Measurements from ENCODE around the gene GDF10.

The GDF10 gene, protein sequence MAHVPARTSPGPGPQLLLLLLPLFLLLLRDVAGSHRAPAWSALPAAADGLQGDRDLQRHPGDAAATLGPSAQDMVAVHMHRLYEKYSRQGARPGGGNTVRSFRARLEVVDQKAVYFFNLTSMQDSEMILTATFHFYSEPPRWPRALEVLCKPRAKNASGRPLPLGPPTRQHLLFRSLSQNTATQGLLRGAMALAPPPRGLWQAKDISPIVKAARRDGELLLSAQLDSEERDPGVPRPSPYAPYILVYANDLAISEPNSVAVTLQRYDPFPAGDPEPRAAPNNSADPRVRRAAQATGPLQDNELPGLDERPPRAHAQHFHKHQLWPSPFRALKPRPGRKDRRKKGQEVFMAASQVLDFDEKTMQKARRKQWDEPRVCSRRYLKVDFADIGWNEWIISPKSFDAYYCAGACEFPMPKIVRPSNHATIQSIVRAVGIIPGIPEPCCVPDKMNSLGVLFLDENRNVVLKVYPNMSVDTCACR

DNA sequence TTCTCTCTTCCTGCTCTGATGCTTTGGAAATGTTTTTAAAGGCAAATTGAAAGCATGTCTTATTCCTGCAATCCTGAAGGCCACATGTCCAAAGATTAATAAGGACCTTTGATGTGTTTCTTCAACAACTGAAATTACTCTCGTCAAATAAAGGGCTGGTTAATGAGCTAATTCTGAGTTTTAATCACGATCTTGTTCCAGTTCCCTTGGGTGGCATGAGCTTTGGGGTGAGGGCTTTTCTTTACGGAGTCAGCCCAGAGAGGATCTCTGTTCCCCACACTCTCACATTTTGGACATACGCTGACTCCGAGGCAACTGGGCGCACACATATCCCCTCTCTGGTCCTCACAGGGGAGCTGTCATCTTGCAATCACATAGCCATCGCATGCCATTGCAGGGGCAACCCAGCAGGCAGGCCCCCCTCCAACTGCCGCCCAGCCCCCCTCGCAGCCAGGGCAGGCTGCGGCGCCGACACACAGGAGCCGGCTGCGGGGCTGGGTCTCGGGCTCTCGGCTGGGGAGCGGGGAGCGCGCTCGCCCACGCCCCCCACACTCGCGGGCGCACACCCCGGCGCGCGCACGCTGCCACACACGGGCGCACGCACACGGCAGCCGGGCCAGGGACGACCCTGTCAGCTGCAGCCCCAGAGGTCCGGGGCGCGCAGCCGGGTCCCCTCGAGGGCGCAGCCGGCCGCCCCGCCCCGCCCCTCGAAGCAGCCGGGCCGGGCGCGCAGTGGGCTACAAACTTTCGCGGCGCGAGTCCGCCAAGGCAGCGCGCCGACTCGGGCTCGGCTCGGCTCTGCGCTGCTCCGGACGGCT, at the start of gene GDF10:
GDF10 (plus strand) TSS at position 587 of the 818 bp plus-strand sequence. CDS start 455 bp downstream, outside the sequence.
- Histone ChIP-seq H3K36me3 (ENCODE audit: insufficient read depth, low read length) (no peaks in the 10 kb centered on the region), H3K9me3 (ENCODE audit: control insufficient read depth, insufficient read depth, low read length) (no peaks in the 10 kb centered on the region), H3K4me1 (ENCODE audit: insufficient read depth, low read length) (no peaks in the 10 kb centered on the region), H3K9ac (ENCODE audit: low read depth, low read length) (peak within 1 kb of the TSS; percentile 52)

DNA sequence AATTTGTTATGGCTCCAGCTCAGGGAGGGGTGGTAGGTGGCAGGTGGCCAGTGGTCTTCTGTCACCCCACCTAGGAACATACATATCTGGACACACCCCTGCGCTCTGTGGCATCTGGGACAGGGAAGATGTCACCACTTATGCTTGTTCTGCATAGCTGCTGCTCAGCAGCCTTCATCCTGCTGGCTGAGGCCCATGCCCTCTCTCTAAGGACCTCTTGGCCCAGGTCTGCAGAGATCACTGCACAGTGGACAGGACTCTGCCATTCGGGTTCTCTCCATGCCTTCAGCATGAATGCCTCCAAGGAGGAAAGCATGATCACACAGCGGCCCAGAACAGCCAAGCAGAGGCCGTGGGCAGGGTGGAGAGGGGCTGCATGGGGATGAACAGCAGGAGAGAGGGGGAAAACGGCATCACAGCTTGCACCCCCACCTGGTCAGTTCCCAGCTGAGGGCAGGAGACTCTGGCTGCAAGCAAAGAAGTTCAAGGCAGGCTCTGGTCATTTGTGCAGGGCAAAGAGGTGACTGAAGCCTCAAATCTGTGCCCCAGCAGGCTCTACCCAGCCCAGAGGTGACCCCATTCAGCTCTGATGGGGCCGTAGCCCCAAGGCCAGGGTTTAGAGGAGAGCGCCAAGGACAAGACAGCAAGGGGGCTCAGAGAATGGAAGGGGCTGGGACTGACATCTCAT, 47.8 kb upstream of the GDF10 start:
- no peaks in the 10 kb centered on the region for H3K9me3 ChIP-seq (ENCODE audit: control insufficient read depth, insufficient read depth, low read length)

DNA sequence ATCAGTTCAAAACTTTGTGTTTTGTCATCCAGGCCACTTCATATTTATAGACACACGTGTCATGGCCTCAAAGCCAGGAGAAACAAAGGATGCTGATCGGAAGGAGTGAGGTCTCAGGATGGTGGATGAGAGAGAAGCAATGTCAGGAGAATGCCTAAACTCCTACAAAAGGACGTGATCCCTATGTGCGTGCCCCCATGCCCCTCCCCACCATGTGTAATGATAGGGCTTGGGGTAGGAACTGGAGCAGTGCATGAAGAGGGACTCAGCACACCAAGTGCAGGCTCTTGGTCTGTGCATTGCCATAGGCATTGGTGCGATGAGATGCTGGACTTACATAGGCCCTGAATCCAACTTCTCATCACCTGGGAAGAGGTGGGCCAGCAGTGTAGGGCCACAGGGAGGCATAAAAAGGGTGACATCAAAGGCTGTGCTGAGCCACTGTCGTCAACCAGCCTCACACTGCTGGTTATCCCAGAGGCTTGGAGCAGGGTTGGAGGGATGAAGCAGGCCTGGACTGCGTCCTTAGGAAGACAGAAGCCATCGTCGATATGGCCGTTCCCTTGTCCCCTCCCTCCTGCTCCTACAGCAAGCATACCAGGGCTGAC, 46.9 kb upstream of the GDF10 start:
- H3K9me3 ChIP-seq (ENCODE audit: control insufficient read depth, insufficient read depth, low read length) = no peaks in the 10 kb centered on the region
- H3K9ac ChIP-seq (ENCODE audit: low read depth, low read length) = no peak overlapping the region
- H3K36me3 ChIP-seq (ENCODE audit: insufficient read depth, low read length) = no peaks in the 10 kb centered on the region
- no peaks in the 10 kb centered on the region for H3K4me1 ChIP-seq (ENCODE audit: insufficient read depth, low read length)

More for the DNA sequence above, 47.8 kb upstream of the GDF10 start:
- H3K36me3 ChIP-seq (ENCODE audit: insufficient read depth, low read length) = no peaks in the 10 kb centered on the region
- H3K9ac ChIP-seq (ENCODE audit: low read depth, low read length) = no peak overlapping the region
- no peaks in the 10 kb centered on the region for H3K4me1 ChIP-seq (ENCODE audit: insufficient read depth, low read length)

DNA sequence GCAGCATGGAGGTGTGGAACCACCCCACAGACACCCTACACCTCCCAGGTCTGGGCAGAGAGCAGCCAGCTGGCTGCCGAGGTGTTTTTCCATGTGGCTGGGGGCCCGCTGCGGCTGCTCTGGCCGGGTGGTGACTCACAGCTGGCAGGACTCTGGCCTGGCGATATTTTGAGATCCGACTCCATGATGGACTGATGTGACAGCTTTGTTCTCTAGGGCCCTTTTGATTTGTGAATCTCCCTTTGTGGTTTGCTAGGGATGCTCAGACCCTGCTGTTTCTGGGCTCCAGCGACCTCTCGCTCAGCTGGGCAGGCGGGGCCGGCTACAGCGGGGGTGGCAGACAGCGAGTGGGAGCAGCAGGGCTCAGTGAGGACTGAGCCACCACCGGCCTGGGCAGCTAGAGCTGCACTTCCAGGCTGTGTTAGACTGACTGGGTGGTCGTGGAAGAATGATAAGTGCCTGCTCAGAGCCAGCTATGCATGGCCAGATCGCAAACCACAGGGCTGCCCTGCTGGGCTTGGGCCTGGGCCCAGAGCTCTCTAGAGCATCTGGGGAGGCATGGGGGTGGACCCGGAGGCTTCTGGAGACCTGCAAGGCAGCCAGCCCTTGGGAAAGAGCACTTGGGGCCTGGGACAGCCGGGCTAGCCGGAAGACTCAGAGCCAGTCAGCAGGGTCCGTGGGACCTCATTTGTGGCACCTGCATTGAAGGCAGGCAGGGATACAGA, 46.2 kb upstream of the GDF10 start:
- Histone ChIP-seq H3K9ac (ENCODE audit: low read depth, low read length) (no peak overlapping the region), H3K36me3 (ENCODE audit: insufficient read depth, low read length) (no peaks in the 10 kb centered on the region), H3K9me3 (ENCODE audit: control insufficient read depth, insufficient read depth, low read length) (no peaks in the 10 kb centered on the region), H3K4me1 (ENCODE audit: insufficient read depth, low read length) (no peaks in the 10 kb centered on the region)

DNA sequence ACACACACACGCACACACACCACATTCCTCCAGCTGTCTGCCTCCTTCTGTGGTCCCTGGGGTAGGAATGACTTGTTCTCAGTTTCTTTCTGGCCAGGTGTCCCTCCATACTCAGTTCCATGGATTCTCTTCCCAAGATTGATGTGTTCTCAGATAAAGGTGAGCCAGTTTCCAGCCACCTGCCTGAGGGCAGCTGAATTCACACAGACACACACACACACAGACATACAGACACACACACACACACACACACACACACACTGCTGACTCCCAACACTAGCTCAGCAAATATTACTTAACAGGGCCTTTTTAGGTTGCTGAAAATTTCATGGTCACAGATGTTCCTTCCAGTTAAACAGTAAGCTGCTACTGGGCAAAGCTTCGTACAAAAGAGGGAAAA, 45.4 kb upstream of the GDF10 start:
- no peaks in the 10 kb centered on the region for H3K4me1 ChIP-seq (ENCODE audit: insufficient read depth, low read length)
- H3K9me3 ChIP-seq (ENCODE audit: control insufficient read depth, insufficient read depth, low read length) = no peaks in the 10 kb centered on the region
- no peaks in the 10 kb centered on the region for H3K36me3 ChIP-seq (ENCODE audit: insufficient read depth, low read length)
- no peak overlapping the region for H3K9ac ChIP-seq (ENCODE audit: low read depth, low read length)

DNA sequence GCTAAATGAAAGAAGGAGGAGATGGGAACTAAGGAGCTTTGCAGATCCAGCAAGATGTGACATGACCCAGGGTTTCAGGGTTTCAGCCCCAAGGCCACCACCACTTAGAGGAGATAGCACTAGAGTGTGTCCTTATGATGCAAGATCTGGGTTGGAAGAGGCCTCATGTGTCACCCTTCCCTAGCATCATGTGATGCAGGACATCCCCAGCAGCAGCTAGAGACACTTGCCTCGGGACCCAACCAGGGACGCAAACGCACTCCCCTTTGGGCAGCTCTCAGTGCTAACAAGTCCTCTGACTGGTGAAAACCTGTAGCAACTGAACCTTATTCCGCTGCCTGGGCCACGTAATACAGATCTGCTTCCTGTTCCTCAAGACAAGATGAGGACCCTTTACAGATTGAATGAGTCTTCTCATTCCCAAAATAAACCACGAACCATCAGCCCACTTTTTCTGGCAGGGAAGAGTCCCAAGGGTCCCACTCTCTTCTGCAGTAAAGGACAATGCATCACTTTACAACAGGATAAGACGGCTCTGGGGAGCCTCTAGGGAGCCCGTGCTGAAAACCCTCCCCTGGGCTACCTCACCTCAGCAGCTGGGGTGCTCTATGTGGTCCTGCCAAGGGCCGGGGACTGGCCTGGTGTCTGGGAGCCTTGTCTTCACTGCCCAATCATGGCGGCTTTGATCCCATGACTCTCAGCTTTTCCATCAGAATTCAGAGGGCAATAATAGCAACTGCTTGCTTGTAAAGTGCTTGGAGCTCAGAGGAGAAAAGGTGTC, 44.8 kb upstream of the GDF10 start:
- H3K9ac ChIP-seq (ENCODE audit: low read depth, low read length) = no peak overlapping the region
- no peaks in the 10 kb centered on the region for H3K4me1 ChIP-seq (ENCODE audit: insufficient read depth, low read length)
- no peaks in the 10 kb centered on the region for H3K36me3 ChIP-seq (ENCODE audit: insufficient read depth, low read length)
- H3K9me3 ChIP-seq (ENCODE audit: control insufficient read depth, insufficient read depth, low read length) = no peaks in the 10 kb centered on the region

DNA sequence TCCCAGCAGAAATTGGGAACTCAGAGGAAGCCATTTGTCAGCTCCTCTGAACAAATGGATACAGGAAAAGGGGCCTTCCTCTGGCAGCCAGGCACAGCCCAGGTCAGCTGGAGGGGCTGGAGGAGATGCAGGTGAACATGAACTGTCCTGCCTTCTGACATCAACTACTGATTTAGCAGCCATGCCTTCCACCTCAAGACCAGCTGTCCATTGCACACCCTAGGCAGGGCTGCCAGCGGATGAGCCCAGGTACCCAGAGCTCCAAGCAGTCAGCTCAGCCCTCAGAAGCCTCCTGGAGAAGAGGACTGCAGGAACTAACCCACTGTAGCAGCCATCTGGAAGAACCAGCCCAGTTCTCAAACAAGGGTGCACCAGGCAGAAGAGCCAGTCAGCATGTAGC, 44.1 kb upstream of the GDF10 start:
- no peaks in the 10 kb centered on the region for H3K9me3 ChIP-seq (ENCODE audit: control insufficient read depth, insufficient read depth, low read length)
- no peaks in the 10 kb centered on the region for H3K36me3 ChIP-seq (ENCODE audit: insufficient read depth, low read length)
- H3K4me1 ChIP-seq (ENCODE audit: insufficient read depth, low read length) = no peaks in the 10 kb centered on the region
- no peak overlapping the region for H3K9ac ChIP-seq (ENCODE audit: low read depth, low read length)

DNA sequence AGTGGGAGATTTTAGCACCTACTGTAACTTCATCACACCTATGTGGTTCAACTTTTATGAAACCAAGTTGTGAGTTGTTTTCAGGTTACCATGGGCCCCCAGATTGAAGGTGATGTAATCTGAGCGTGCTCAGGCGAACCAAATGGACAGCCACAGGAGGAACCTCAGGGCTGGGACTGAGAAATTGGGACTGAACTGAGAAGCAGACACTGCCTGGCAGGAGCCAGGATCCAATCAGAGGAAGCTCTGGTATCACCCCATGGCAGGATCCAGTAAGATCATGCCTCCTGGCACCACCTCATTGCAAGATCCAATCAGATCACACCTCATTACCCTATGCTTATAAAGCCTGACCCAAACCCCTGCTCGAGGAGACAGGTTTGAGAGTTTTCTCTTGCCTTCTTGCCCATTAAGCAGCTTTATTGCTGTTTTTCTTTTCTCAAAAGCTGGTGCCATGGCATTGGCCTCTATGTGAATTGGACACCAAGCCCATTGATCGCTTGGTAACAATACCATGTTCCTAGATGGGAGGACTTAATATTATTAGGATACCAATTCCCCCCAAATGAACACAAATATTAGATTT, 43.2 kb upstream of the GDF10 start:
- Histone ChIP-seq H3K36me3 (ENCODE audit: insufficient read depth, low read length) (no peaks in the 10 kb centered on the region), H3K4me1 (ENCODE audit: insufficient read depth, low read length) (no peaks in the 10 kb centered on the region), H3K9me3 (ENCODE audit: control insufficient read depth, insufficient read depth, low read length) (no peaks in the 10 kb centered on the region), H3K9ac (ENCODE audit: low read depth, low read length) (no peak overlapping the region)

DNA sequence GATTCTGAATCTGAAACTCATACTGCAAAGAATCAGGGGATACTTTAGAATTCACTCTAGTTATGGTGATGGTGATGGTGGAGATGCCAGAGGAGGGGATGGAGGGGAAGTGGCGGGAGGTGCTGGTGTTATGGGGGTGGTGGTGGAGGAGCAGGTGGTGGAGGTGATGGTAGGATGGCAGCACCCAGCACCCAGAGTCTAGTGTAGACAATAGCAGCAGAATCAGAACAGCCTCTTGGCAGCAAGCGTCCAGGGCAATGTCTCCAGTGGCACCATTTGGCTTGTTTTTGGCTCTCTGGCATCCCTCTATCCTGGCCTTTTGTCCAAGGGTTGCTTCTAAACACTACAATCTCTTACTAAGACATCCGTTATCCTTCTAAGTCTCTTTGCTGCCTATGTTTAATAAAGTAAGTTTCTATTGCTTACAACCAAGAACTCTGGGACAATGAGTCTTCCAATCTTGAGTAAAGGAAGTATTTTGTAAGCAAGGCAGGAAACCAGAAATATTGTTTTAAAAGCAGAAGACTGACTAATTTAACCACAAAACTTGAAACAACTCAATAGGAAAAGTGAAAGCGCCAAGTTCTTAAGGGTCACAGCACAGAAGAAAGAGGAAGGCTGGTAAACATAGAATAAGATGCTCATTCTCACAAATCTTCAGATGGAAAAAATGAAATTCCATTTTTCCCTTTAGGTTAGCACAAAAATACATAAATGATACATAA, 42.4 kb upstream of the GDF10 start:
- Histone ChIP-seq H3K4me1 (ENCODE audit: insufficient read depth, low read length) (no peaks in the 10 kb centered on the region), H3K9ac (ENCODE audit: low read depth, low read length) (no peak overlapping the region), H3K9me3 (ENCODE audit: control insufficient read depth, insufficient read depth, low read length) (no peaks in the 10 kb centered on the region), H3K36me3 (ENCODE audit: insufficient read depth, low read length) (no peaks in the 10 kb centered on the region)

DNA sequence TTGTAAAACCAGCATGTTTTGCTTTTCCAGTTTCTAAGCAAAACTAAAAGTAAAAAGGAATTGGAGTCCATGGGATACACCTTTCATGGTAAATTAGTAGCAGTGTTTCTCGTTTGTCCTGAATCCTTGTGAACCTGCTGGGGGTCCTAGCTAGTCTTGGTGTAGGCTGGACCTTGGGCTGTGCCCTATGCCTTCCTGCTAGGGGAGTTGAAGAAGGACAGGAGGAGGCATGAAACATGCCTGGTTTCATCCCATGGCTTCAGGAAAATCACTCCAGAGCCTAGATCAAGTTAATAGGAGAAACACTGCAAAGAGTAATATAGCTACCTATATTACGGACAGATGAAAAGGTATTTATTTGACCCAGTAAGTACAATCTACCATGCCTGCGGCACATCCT, 41.1 kb upstream of the GDF10 start:
- no peaks in the 10 kb centered on the region for H3K4me1 ChIP-seq (ENCODE audit: insufficient read depth, low read length)
- H3K9ac ChIP-seq (ENCODE audit: low read depth, low read length) = no peak overlapping the region
- no peaks in the 10 kb centered on the region for H3K36me3 ChIP-seq (ENCODE audit: insufficient read depth, low read length)
- H3K9me3 ChIP-seq (ENCODE audit: control insufficient read depth, insufficient read depth, low read length) = no peaks in the 10 kb centered on the region

DNA sequence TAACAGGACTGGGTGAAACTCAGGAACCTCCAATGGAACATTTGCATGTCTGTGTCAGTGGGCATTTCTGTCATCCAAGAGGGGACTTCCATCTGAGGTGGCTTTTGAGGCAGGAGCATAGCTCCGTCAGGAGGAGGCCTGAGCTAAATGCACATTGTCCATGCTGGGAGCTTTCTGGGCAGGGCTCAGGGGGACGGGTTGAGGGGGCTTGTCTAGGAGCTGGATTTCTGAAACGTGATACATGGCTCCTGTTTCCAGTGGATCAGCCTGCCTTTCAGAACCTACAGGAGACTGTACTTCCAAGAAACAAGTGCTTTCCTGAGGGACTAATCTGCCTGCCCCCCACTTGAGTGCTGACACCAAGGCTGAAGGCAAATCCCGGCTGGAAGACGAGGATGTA, 40.5 kb upstream of the GDF10 start:
- no peak overlapping the region for H3K9ac ChIP-seq (ENCODE audit: low read depth, low read length)
- H3K36me3 ChIP-seq (ENCODE audit: insufficient read depth, low read length) = no peaks in the 10 kb centered on the region
- no peaks in the 10 kb centered on the region for H3K9me3 ChIP-seq (ENCODE audit: control insufficient read depth, insufficient read depth, low read length)
- H3K4me1 ChIP-seq (ENCODE audit: insufficient read depth, low read length) = no peaks in the 10 kb centered on the region

DNA sequence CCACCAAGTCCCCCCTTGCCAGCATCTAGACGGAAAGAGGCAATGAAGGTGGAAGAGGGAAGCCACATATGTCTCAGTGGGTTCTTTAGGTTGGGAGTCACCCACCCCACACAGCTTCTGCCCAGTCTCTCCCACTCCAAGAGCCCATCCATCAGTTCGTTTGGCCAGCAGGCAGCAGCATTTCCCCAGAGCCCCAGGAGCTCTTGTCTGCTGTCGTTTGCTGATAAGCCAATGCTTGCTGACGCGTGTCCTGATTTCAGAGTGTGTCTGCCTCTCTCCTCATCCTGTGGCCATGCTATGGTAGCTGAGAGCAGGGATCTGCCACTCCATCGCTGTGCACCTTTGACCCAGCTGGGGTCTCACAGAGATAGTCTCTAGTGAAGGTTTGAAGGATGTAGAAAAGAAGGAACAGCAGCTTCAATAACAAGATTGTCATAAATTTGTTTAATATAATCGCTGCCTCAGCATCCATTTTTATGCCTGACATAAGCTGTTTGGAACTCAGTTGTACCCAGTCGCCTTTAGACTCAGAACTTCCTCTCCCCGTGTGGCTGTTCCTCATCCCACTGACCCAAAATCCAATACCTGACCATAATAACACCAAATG, 39.4 kb upstream of the GDF10 start:
- Histone ChIP-seq H3K9ac (ENCODE audit: low read depth, low read length) (no peak overlapping the region), H3K4me1 (ENCODE audit: insufficient read depth, low read length) (no peaks in the 10 kb centered on the region), H3K9me3 (ENCODE audit: control insufficient read depth, insufficient read depth, low read length) (peaks cover 4% of the 10 kb centered on the region; the same call in 1 of the 2 replicates), H3K36me3 (ENCODE audit: insufficient read depth, low read length) (no peaks in the 10 kb centered on the region)

All from ES-I3 (cell line).